Measurements from ENCODE around the gene SUGCT.

SUGCT gene

GRCh38 chr7:40698921-40699260 lies 564.1 kb downstream of the SUGCT start:
- TF ChIP-seq BCL11B (tag by site-specific recombination; IDR thresholded peaks at IDR 0.05; ENCODE audit: low read depth) (no peak), ZNF404 (tag by site-specific recombination; IDR thresholded peaks at IDR 0.05) (no peak), ZNF426 (tag by site-specific recombination; IDR thresholded peaks at IDR 0.05) (no peak), ZNF223 (tag by site-specific recombination; IDR thresholded peaks at IDR 0.05) (no peak), ZNF561 (tag by site-specific recombination; IDR thresholded peaks at IDR 0.05; ENCODE audit: borderline replicate concordance) (no peak), ZNF514 (tag by site-specific recombination; IDR thresholded peaks at IDR 0.05) (no peak), ZNF76 (tag by site-specific recombination; IDR thresholded peaks at IDR 0.05; ENCODE audit: borderline replicate concordance, low read depth) (no peak), HOXC10 (CRISPR knock-in tag; IDR thresholded peaks at IDR 0.05) (no peak)
- no peaks in the 10 kb centered on the region for H3K9me3 ChIP-seq (ENCODE audit: control insufficient read depth, insufficient read depth, low read depth, low read length)
- no peak overlapping the region for H3K4me3 ChIP-seq (ENCODE audit: low read depth, low read length)
- CTCF ChIA-PET, result no interaction called here
- no peaks in the 10 kb centered on the region for H3K36me3 ChIP-seq (ENCODE audit: control insufficient read depth in 2 of 2, insufficient read depth in 1 of 2, low read length in 2 of 2)
- H3K4me1 ChIP-seq (ENCODE audit: control insufficient read depth, insufficient read depth, low read length), result no peaks in the 10 kb centered on the region; the same call in 1 of the 2 replicates
- POLR2A ChIA-PET, result no interaction called here
- H3K27ac ChIP-seq (ENCODE audit: extremely low read depth, low read depth, low read length), result no peak overlapping the region

- Histone ChIP-seq H3K4me3 (ENCODE audit: low read depth, low read length) (no peak overlapping the region), H3K27ac (ENCODE audit: extremely low read depth, low read depth, low read length) (no peak overlapping the region), H3K9me3 (ENCODE audit: control insufficient read depth, insufficient read depth, low read depth, low read length) (no peaks in the 10 kb centered on the region), H3K36me3 (ENCODE audit: control insufficient read depth in 2 of 2, insufficient read depth in 1 of 2, low read length in 2 of 2) (no peaks in the 10 kb centered on the region), H3K4me1 (ENCODE audit: control insufficient read depth, insufficient read depth, low read length) (no peaks in the 10 kb centered on the region; the same call in 1 of the 2 replicates)
- ChIA-PET POLR2A (no interaction called here), CTCF (interaction anchor here (1.2 kb wide), 1 partner anchor 23 kb away, joined by 3 read pairs; no protein-coding TSS in a partner anchor)
- peak; percentile 64 for TF ChIP-seq EGR2 (tag by site-specific recombination; IDR thresholded peaks at IDR 0.05; ENCODE audit: low read depth)
- peak; percentile 85 for TF ChIP-seq ZFHX2 (tag by site-specific recombination; conservative IDR thresholded peaks at IDR 0.05)
- TF ChIP-seq ZNF223 (tag by site-specific recombination; IDR thresholded peaks at IDR 0.05), result no peak
- TF ChIP-seq ZNF354C (tag by site-specific recombination; IDR thresholded peaks at IDR 0.05; ENCODE audit: borderline replicate concordance, low read depth), result no peak
These were observed 566.0 kb downstream of the SUGCT start for GRCh38 chr7:40700653-40701421.

GRCh38 chr7:40701836-40702551 lies 567.2 kb downstream of the SUGCT start:
- H3K4me1 ChIP-seq (ENCODE audit: control insufficient read depth, insufficient read depth, low read length), result no peaks in the 10 kb centered on the region; the same call in 1 of the 2 replicates
- ChIA-PET POLR2A (no interaction called here), CTCF (interaction anchor here (0.7 kb wide), 1 partner anchor 304 kb away, joined by 4 read pairs; no protein-coding TSS in a partner anchor)
- no peak for TF ChIP-seq OVOL3 (tag by site-specific recombination; IDR thresholded peaks at IDR 0.05)
- no peak for TF ChIP-seq ZNF10 (tag by site-specific recombination; IDR thresholded peaks at IDR 0.05)
- no peak for TF ChIP-seq MEIS1 (CRISPR knock-in tag; IDR thresholded peaks at IDR 0.05; ENCODE audit: borderline replicate concordance)
- no peak for TF ChIP-seq ZBTB17 (tag by site-specific recombination; IDR thresholded peaks at IDR 0.05)
- TF ChIP-seq ZNF184 (tag by site-specific recombination; IDR thresholded peaks at IDR 0.05), result no peak
- no peak for TF ChIP-seq INSM2 (tag by site-specific recombination; IDR thresholded peaks at IDR 0.05)
- TF ChIP-seq ZNF623 (tag by site-specific recombination; IDR thresholded peaks at IDR 0.05), result no peak
- no peak for TF ChIP-seq ZNF155 (tag by site-specific recombination; IDR thresholded peaks at IDR 0.05)
- no peak for TF ChIP-seq ZNF23 (tag by site-specific recombination; IDR thresholded peaks at IDR 0.05; ENCODE audit: borderline replicate concordance)
- no peak for TF ChIP-seq ZNF341 (tag by site-specific recombination; IDR thresholded peaks at IDR 0.05; ENCODE audit: low read depth)
- no peak for TF ChIP-seq ZFHX2 (tag by site-specific recombination; conservative IDR thresholded peaks at IDR 0.05)
- TF ChIP-seq ZNF747 (tag by site-specific recombination; IDR thresholded peaks at IDR 0.05), result no peak
- TF ChIP-seq ZNF112 (tag by site-specific recombination; IDR thresholded peaks at IDR 0.05), result no peak
- TF ChIP-seq ZNF423 (tag by site-specific recombination; IDR thresholded peaks at IDR 0.05), result no peak
- no peak for TF ChIP-seq ZNF48 (tag by site-specific recombination; IDR thresholded peaks at IDR 0.05)
- TF ChIP-seq ZNF37A (tag by site-specific recombination; IDR thresholded peaks at IDR 0.05), result no peak
- TF ChIP-seq REPIN1 (tag by site-specific recombination; IDR thresholded peaks at IDR 0.05; ENCODE audit: low read depth), result no peak
- no peak for TF ChIP-seq ZNF785 (tag by site-specific recombination; IDR thresholded peaks at IDR 0.05)
- no peak for TF ChIP-seq ZNF660 (tag by site-specific recombination; IDR thresholded peaks at IDR 0.05)
- H3K27ac ChIP-seq (ENCODE audit: extremely low read depth, low read depth, low read length), result no peak overlapping the region
- H3K9me3 ChIP-seq (ENCODE audit: control insufficient read depth, insufficient read depth, low read depth, low read length), result no peaks in the 10 kb centered on the region
- H3K36me3 ChIP-seq (ENCODE audit: control insufficient read depth in 2 of 2, insufficient read depth in 1 of 2, low read length in 2 of 2), result no peaks in the 10 kb centered on the region
- no peak overlapping the region for H3K4me3 ChIP-seq (ENCODE audit: low read depth, low read length)

Measured in HEK293 (cell line).